ENCODE results near the gene ABCC6. TPM values are rescaled to one million over a fixed set of nuclear protein-coding genes. Genes with fewer than 3 reads are reported as not detected.

The ABCC6 gene
- polyA plus RNA-seq, 1 experiment: 3.7 TPM

DNA sequence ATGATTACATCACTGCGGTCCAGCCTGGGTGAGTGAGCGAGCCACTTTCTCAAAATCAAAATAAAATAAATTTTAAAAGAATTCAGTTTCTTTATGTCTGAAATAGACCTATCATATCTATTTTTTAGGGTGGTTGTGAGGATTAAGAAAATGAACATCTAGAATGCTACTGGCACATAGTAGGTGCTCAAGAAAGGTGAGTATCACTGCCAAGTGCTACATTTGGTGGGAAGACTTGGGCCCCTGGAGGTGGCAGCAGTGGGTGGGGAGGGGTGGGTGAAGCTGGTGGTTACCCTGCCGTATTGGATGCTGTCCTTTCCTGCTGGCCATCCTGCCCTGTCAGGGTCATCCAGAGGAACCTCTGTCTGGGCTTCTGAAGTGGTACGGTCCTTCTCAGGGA, 50.3 kb downstream of the ABCC6 start:
- CTCF ChIA-PET: no interaction called here
- TF ChIP-seq, protein P1, sequence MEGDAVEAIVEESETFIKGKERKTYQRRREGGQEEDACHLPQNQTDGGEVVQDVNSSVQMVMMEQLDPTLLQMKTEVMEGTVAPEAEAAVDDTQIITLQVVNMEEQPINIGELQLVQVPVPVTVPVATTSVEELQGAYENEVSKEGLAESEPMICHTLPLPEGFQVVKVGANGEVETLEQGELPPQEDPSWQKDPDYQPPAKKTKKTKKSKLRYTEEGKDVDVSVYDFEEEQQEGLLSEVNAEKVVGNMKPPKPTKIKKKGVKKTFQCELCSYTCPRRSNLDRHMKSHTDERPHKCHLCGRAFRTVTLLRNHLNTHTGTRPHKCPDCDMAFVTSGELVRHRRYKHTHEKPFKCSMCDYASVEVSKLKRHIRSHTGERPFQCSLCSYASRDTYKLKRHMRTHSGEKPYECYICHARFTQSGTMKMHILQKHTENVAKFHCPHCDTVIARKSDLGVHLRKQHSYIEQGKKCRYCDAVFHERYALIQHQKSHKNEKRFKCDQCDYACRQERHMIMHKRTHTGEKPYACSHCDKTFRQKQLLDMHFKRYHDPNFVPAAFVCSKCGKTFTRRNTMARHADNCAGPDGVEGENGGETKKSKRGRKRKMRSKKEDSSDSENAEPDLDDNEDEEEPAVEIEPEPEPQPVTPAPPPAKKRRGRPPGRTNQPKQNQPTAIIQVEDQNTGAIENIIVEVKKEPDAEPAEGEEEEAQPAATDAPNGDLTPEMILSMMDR (IDR thresholded peaks at IDR 0.05; ENCODE audit: low read depth, low read length): no peak
- Histone ChIP-seq H3K4me3 (ENCODE audit: low read depth, low read length) (no peak overlapping the region), H3K9me3 (ENCODE audit: control insufficient read depth, insufficient read depth, low read length) (no peaks in the 10 kb centered on the region; the same call in 1 of the 2 replicates), H3K27me3 (ENCODE audit: control insufficient read depth, insufficient read depth, low read length) (no peaks in the 10 kb centered on the region), H3K27ac (ENCODE audit: low read depth, low read length) (no peak overlapping the region)
- no peak for DNase-seq (ENCODE audit: low read depth, low spot score)
- POLR2A ChIA-PET: no interaction called here

DNA sequence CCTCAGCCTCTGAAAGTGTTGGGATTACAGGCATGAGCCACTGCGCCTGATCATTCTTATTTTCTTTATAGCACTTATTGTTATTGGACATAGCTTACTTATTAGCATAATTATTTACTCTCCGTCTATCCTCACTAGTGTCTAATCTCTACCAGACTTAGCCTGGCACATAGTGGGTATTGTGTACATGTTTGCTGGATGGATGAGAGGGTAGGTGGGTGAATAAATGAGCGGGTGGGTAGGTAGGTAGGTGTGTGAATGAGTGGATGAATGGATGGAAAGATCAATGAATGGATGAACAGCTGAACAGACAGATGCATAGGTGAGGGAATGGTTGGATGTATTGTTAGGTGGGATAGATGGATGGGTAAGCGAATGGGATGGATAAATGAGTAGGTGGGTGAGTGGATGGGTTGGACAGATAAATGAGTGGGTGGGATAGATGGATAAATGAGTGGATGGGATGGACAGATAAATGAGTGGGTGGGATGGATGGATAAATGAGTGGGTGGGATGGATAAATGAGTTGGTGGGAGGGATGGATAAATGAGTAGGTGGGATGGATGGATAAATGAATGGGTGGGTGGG, 51.9 kb downstream of the ABCC6 start:
- Histone ChIP-seq H3K4me3 (ENCODE audit: low read depth, low read length) (no peak overlapping the region), H3K27me3 (ENCODE audit: control insufficient read depth, insufficient read depth, low read length) (no peaks in the 10 kb centered on the region), H3K9me3 (ENCODE audit: control insufficient read depth, insufficient read depth, low read length) (no peaks in the 10 kb centered on the region; the same call in 1 of the 2 replicates), H3K27ac (ENCODE audit: low read depth, low read length) (no peak overlapping the region)
- no peak for DNase-seq (ENCODE audit: low read depth, low spot score)
- POLR2A ChIA-PET: no interaction called here
- CTCF ChIA-PET: no interaction called here
- TF ChIP-seq, protein P1 (IDR thresholded peaks at IDR 0.05; ENCODE audit: low read depth, low read length): no peak

DNA sequence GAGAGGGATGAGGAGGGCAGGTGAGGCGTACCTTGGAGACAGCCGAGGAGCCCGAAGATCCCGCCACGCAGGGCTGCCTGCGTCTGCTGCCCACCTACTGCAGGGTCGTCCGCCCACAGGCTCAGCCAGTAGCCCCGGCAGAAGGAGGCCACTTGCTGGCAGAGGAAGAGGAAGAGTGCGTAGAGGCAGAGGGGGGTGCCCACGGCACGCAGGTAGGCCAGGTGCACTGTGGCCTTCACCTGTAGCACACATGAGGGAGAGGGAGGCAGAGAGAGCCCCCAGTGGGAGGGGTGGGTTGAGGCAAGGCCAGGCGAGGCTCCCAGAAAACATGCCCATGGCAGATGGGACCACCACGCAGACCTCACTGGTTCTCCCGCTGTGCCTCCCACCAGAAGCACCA, 53.7 kb downstream of the ABCC6 start:
- POLR2A ChIA-PET: no interaction called here
- CTCF ChIA-PET: no interaction called here
- TF ChIP-seq, protein P1 (IDR thresholded peaks at IDR 0.05; ENCODE audit: low read depth, low read length): no peak
- no peak overlapping the region for H3K4me3 ChIP-seq (ENCODE audit: low read depth, low read length)
- H3K9me3 ChIP-seq (ENCODE audit: control insufficient read depth, insufficient read depth, low read length): no peaks in the 10 kb centered on the region
- H3K27ac ChIP-seq (ENCODE audit: low read depth, low read length): no peak overlapping the region
- peaks cover 3% of the 10 kb centered on the region for H3K27me3 ChIP-seq (ENCODE audit: control insufficient read depth, insufficient read depth, low read length)
- DNase-seq (ENCODE audit: low read depth, low spot score): no peak

DNA sequence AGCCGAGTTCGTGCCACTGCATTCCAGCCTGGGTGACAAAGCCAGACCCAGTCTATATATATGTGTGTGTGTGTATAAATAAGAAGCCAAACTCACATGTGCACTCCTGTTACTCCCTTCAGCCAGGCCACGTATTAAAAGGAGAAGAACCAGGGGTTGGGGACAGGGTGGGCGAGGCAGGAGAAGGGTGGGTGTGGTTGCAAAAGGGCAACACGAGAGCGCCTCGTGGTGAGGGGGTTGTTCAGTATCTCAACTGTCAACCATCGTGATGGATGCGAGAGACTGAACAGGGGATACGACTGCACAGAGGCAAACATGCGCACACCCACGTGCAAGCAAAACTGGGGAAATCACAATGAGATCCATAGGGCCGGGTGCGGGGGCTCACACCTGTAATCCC, 54.9 kb downstream of the ABCC6 start:
- no peaks in the 10 kb centered on the region for H3K9me3 ChIP-seq (ENCODE audit: control insufficient read depth, insufficient read depth, low read length)
- ChIA-PET CTCF (no interaction called here), POLR2A (interaction anchor here (0.7 kb wide), 1 partner anchor 57 kb away, joined by 3 read pairs; no protein-coding TSS in a partner anchor)
- DNase-seq (ENCODE audit: low read depth, low spot score): no peak
- TF ChIP-seq, protein P1 (IDR thresholded peaks at IDR 0.05; ENCODE audit: low read depth, low read length): no peak
- H3K4me3 ChIP-seq (ENCODE audit: low read depth, low read length): no peak overlapping the region
- H3K27ac ChIP-seq (ENCODE audit: low read depth, low read length): no peak overlapping the region
- peaks cover 3% of the 10 kb centered on the region for H3K27me3 ChIP-seq (ENCODE audit: control insufficient read depth, insufficient read depth, low read length)

DNA sequence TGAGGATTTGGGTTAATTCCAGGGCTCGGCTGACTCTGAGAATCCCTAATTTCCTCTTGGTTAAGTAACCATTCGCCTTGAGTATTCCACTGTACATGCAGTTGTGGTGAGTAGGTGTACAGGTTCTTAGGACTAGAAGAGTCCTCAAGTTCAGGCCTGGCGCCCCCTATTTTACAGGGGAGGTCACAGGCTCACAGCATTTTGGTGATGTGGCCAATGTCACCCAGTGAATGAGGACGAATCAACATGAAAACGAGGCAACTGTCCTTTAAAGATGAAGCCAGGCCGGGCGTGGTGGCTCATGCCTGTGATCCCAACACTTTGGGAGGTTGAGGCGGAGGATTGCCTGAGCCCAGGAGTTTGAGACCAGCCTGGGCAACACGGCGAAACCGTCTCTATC, 55.4 kb downstream of the ABCC6 start:
- Histone ChIP-seq H3K9me3 (ENCODE audit: control insufficient read depth, insufficient read depth, low read length) (no peaks in the 10 kb centered on the region), H3K27ac (ENCODE audit: low read depth, low read length) (no peak overlapping the region), H3K4me3 (ENCODE audit: low read depth, low read length) (no peak overlapping the region), H3K27me3 (ENCODE audit: control insufficient read depth, insufficient read depth, low read length) (peaks cover 3% of the 10 kb centered on the region)
- CTCF ChIA-PET: interaction anchor here (0.7 kb wide), 1 partner anchor 107 kb away, joined by 4 read pairs; no protein-coding TSS in a partner anchor
- no peak for DNase-seq (ENCODE audit: low read depth, low spot score)
- TF ChIP-seq, protein P1 (IDR thresholded peaks at IDR 0.05; ENCODE audit: low read depth, low read length): no peak
- POLR2A ChIA-PET: interaction anchor here (0.7 kb wide), 1 partner anchor 57 kb away, joined by 3 read pairs; no protein-coding TSS in a partner anchor

All from AG04450 (cell line).